Prostate gland (tissue), 2 donors: ENCODE measurements around the gene C1QC.

Experiments
- POLR2A ChIP-seq: fragments of 450-650 bp; IDR thresholded peaks from one replicate; pipeline ENCODE4 v1.6.1; 2016; ENCODE audit warnings: antibody characterized with exemption, mild to moderate bottlenecking
- POLR2AphosphoS5 ChIP-seq: sonication (generic); formaldehyde crosslinking; IDR thresholded peaks from one replicate; pipeline ENCODE4 v1.6.1; 2017; ENCODE audit warnings: antibody characterized with exemption
- TF ChIP-seq, protein P1 (sequence below), 4 experiments: fragments of 200-600 bp in 2 of 4; fragments of 450-650 bp in 2 of 4; sonication (generic) in 2 of 4; IDR thresholded peaks; 1 replicate in 3 of 4; 2 replicates in 1 of 4; pipeline ENCODE4 v1.5.1; 2016 to 2019; ENCODE audit warnings: antibody characterized with exemption in 4 of 4, mild to moderate bottlenecking in 2 of 4, moderate library complexity in 2 of 4

DNA sequence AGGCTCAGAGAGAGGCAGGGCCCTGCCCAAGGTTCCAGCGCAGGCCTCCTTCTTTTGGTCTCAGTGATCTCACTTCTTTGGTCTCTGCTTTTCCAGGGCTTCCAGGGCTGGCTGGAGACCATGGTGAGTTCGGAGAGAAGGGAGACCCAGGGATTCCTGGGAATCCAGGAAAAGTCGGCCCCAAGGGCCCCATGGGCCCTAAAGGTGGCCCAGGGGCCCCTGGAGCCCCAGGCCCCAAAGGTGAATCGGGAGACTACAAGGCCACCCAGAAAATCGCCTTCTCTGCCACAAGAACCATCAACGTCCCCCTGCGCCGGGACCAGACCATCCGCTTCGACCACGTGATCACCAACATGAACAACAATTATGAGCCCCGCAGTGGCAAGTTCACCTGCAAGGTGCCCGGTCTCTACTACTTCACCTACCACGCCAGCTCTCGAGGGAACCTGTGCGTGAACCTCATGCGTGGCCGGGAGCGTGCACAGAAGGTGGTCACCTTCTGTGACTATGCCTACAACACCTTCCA lies 17.3 kb downstream of the C1QC start:
- TF ChIP-seq, protein P1, sequence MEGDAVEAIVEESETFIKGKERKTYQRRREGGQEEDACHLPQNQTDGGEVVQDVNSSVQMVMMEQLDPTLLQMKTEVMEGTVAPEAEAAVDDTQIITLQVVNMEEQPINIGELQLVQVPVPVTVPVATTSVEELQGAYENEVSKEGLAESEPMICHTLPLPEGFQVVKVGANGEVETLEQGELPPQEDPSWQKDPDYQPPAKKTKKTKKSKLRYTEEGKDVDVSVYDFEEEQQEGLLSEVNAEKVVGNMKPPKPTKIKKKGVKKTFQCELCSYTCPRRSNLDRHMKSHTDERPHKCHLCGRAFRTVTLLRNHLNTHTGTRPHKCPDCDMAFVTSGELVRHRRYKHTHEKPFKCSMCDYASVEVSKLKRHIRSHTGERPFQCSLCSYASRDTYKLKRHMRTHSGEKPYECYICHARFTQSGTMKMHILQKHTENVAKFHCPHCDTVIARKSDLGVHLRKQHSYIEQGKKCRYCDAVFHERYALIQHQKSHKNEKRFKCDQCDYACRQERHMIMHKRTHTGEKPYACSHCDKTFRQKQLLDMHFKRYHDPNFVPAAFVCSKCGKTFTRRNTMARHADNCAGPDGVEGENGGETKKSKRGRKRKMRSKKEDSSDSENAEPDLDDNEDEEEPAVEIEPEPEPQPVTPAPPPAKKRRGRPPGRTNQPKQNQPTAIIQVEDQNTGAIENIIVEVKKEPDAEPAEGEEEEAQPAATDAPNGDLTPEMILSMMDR (IDR thresholded peaks at IDR 0.05) = no peak
- no peak for TF ChIP-seq POLR2A
- TF ChIP-seq POLR2AphosphoS5 = no peak
